Measurements from ENCODE around the gene TNFRSF14. TPM values are rescaled to one million over a fixed set of nuclear protein-coding genes. Genes with fewer than 3 reads are reported as not detected.

Gene TNFRSF14
- total and polyA plus RNA-seq, 2 of the 13 experiments (the other 11 are each of a cell fraction or from before 2014, with no cell fraction given) = 11.9 to 49.9 TPM

DNA sequence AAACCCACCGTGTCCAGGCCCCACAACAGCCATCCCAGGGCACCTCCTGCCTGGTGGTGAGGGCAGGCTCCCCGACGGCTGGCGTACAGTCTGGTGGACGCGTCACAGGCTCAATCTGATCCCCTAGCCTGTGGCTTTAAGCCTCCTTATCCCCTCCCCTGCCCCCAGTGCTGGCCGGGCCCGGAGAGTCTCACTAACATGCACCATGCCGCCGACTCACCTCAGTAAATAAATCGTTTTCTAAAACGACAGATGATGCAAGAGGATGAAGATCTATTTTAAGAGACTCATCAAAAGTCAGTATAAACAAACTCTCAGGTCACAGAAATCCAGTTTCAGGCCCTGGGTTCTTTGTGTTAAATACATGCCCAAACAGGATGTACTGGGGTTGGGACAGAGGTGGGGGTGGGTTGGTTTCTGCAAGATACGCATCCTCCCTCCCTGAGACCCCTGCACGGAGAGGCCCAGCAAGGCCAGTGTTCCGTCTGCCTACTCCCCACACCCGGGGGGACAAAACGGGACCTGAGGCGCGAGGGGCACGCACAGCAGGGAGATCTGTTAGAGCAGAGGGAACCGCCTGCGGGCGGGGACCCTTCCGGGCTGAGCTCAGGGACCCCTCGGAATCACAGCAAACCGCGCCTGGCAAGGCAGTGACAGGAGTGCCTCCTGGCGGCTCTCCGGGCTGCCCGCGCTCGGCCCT lies 32.8 kb upstream of the TNFRSF14 start:
- Histone ChIP-seq H2AFZ (ENCODE audit: low read length) (no peak overlapping the region), H3K27me3 (ENCODE audit: control insufficient read depth in 1 of 2, insufficient read depth in 2 of 2, low read length in 2 of 2) (peaks cover 6 to 16% of the 10 kb centered on the region in 2 experiments), H3K9me3 (ENCODE audit: low read length) (no peaks in the 10 kb centered on the region), H3K79me2 (ENCODE audit: insufficient read depth, low read length) (peaks cover 35% of the 10 kb centered on the region), H3K4me3 (replicated peaks in 1 of 3; ENCODE audit: insufficient read depth in 1 of 3, low read depth in 2 of 3, low read length in 3 of 3) (no peak overlapping the region), H3K9ac (ENCODE audit: insufficient read depth, low read depth, low read length) (no peak overlapping the region), H3K4me2 (ENCODE audit: low read depth, low read length) (peak overlapping the region; percentile 92; the same call in 1 of the 2 replicates), H3K27ac (ENCODE audit: extremely low read length, insufficient read depth, low read length) (no peak overlapping the region), H3K36me3 (replicated peaks in 1 of 2; ENCODE audit: control insufficient read depth in 1 of 2, insufficient read depth in 2 of 2, low read length in 2 of 2) (peaks cover 15 to 36% of the 10 kb centered on the region in 2 experiments; a peak in 4 of 5 replicates), H4K20me1 (ENCODE audit: insufficient read depth, low read length) (peaks cover 34% of the 10 kb centered on the region), H3K4me1 (ENCODE audit: insufficient read depth, low read length) (peaks cover 53% of the 10 kb centered on the region)
- in situ Hi-C loops (cut with HindIII; ENCODE audit: extremely low pct_ligation_motif_present, low pct_unique_long_range_greater_than_20kb) (loop anchor here (25.0 kb wide), 1 partner anchor 336 kb away; the partner anchor contains the start of gene FAAP20), intact Hi-C loops (cut with micrococcal nuclease; ENCODE audit: unreplicated experiment) (no loop called here)
- no peak for ATAC-seq
- ChIA-PET CTCF (ENCODE audit: low intra/inter-chr PET ratio, low total read pairs) (no interaction called here), POLR2A (no interaction called here)
- 73% methylated on average over 16 of the region's 32 CpGs for WGBS (ENCODE audit: low lambda C conversion rate)
- no TSS peak for BruUV-seq (replicated peaks)
- DNase-seq (ENCODE audit: low spot score) = no peak
- TF ChIP-seq FLYWCH1 (CRISPR knock-in tag; IDR thresholded peaks at IDR 0.05) = no peak
- no peak for TF ChIP-seq NONO (IDR thresholded peaks at IDR 0.05)
- TF ChIP-seq NONO (CRISPR knock-in tag; conservative IDR thresholded peaks at IDR 0.05) = no peak
- TF ChIP-seq ZNF431 (CRISPR knock-in tag; IDR thresholded peaks at IDR 0.05; ENCODE audit: borderline replicate concordance, low read depth) = no peak
- TF ChIP-seq ZNF20 (CRISPR knock-in tag; IDR thresholded peaks at IDR 0.05) = no peak
- TF ChIP-seq FOSL2 (CRISPR knock-in tag; IDR thresholded peaks at IDR 0.05) = 0 out of 2 replicates have a peak, but pooled peaks have one; percentile 19
- TF ChIP-seq ZNF121 (CRISPR knock-in tag; IDR thresholded peaks at IDR 0.05) = peak; percentile 83
- TF ChIP-seq, protein P1, sequence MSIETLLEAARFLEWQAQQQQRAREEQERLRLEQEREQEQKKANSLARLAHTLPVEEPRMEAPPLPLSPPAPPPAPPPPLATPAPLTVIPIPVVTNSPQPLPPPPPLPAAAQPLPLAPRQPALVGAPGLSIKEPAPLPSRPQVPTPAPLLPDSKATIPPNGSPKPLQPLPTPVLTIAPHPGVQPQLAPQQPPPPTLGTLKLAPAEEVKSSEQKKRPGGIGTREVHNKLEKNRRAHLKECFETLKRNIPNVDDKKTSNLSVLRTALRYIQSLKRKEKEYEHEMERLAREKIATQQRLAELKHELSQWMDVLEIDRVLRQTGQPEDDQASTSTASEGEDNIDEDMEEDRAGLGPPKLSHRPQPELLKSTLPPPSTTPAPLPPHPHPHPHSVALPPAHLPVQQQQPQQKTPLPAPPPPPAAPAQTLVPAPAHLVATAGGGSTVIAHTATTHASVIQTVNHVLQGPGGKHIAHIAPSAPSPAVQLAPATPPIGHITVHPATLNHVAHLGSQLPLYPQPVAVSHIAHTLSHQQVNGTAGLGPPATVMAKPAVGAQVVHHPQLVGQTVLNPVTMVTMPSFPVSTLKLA (IDR thresholded peaks at IDR 0.05) = no peak
- TF ChIP-seq ZFP41 (CRISPR knock-in tag; IDR thresholded peaks at IDR 0.05; ENCODE audit: borderline replicate concordance) = no peak
- no peak for TF ChIP-seq PLRG1 (conservative IDR thresholded peaks at IDR 0.05)
- no peak for TF ChIP-seq STAG1 (CRISPR knock-in tag; IDR thresholded peaks at IDR 0.05)
- TF ChIP-seq, protein P2, sequence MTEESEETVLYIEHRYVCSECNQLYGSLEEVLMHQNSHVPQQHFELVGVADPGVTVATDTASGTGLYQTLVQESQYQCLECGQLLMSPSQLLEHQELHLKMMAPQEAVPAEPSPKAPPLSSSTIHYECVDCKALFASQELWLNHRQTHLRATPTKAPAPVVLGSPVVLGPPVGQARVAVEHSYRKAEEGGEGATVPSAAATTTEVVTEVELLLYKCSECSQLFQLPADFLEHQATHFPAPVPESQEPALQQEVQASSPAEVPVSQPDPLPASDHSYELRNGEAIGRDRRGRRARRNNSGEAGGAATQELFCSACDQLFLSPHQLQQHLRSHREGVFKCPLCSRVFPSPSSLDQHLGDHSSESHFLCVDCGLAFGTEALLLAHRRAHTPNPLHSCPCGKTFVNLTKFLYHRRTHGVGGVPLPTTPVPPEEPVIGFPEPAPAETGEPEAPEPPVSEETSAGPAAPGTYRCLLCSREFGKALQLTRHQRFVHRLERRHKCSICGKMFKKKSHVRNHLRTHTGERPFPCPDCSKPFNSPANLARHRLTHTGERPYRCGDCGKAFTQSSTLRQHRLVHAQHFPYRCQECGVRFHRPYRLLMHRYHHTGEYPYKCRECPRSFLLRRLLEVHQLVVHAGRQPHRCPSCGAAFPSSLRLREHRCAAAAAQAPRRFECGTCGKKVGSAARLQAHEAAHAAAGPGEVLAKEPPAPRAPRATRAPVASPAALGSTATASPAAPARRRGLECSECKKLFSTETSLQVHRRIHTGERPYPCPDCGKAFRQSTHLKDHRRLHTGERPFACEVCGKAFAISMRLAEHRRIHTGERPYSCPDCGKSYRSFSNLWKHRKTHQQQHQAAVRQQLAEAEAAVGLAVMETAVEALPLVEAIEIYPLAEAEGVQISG (CRISPR knock-in tag; IDR thresholded peaks at IDR 0.05) = no peak
- no peak for TF ChIP-seq USF2 (IDR thresholded peaks at IDR 0.05; ENCODE audit: low read depth, low read length)
- no peak for TF ChIP-seq USF2 (CRISPR knock-in tag; IDR thresholded peaks at IDR 0.05; ENCODE audit: borderline replicate concordance)
- no peak for TF ChIP-seq ZNF530 (CRISPR knock-in tag; IDR thresholded peaks at IDR 0.05; ENCODE audit: low read depth)
- TF ChIP-seq, protein P3, sequence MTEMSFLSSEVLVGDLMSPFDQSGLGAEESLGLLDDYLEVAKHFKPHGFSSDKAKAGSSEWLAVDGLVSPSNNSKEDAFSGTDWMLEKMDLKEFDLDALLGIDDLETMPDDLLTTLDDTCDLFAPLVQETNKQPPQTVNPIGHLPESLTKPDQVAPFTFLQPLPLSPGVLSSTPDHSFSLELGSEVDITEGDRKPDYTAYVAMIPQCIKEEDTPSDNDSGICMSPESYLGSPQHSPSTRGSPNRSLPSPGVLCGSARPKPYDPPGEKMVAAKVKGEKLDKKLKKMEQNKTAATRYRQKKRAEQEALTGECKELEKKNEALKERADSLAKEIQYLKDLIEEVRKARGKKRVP (CRISPR knock-in tag; IDR thresholded peaks at IDR 0.05) = peak in 1 of 2 experiments; percentile 36; a peak in 1 of 4 replicates
- no peak for FAIRE-seq

All from HepG2 (cell line).